Stimulated activated CD8-positive, alpha-beta memory T cell treated with anti-CD3 and anti-CD28 coated beads, Interleukin-2, amount 100 ng/mL, for 48 hours (primary cell): ENCODE data around the gene WIPF3.

ENCODE experiments used
- DNase-seq, 2 donors: peaks; one replicate each; pipeline ENCODE4 v3.0.0-alpha.2; 2020; ENCODE audit warnings: low read depth in 2 of 2

Gene WIPF3

DNA sequence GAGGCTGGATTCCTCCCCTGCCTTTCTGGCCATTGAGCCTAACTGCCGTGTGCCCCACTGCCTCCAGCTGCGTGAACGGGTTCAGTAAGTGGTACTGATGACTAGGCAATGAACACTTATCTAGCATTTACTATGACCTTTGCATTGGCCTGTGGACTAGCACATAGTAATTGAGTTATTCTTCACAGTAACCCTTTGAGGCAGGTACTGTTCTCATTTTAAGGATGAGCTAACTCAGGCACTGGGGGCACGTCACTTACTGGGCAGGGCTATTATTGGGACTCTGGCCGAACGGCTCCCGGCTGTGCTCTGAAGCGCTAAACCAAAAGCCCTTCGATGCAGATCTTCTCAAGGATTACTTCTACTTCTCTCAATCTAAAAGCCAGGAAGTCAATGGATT is 38.3 kb downstream of the WIPF3 start:
- no peak for DNase-seq

DNA sequence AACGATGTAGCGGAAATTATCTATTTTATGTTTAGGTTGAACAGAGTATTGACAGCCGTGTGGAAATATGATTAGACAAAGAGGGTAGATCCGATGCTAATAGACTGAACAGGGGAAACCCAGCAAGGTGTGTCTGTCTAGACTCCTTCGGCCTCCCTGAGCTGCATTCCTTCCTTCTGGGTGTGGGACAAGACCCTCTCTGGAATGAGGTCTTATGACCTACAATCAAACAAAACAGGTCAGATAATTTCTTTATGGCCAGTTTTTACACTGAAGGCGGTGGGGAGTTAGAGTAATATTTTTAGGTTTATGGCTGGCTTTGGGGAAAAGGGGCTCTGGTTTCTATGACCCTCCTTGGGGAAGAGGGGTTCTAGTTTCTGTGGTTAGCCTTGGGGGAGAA is 41.2 kb downstream of the WIPF3 start:
- no peak for DNase-seq

DNA sequence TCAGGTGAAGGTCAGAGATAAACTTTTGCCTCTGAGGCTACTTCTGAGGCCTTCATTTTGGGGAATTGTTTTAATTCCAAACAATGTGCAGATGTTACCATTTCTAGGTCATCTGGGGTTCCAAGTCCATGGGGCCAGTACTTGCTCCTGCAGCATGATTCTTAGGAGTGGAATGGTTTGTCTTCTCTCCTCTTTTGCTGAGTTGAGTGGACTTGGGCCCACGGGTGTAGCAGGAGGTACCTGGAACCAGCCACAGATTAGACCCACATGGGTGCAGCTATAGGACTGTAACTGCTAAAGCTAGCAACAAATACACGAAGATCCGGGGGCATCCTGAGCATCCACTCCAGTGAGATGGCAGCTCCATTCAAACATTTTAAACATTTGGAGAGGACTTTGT is 41.6 kb downstream of the WIPF3 start:
- no peak for DNase-seq

GRCh38 chr7:29848941-29849340 is 42.6 kb downstream of the WIPF3 start:
- DNase-seq: no peak

DNA sequence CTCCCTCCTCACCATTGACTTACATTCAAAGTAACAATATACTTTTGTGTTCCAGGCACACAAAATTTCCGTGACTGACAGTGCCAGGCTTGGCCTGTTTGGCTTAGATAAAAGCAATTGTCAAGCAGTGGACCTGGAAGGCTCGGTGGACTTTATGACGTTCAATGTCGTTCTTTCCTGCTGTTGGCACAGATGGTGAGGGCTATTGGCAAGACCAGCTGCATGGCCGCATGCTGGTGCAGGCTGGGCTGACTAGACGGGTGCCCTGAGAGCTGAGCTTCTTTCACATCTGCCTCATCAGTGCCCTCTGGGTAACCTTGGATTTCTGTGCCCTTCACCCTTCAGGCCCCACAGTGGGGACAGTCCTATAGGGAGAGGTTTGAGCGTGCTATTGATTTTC is 45.2 kb downstream of the WIPF3 start:
- DNase-seq: no peak

DNA sequence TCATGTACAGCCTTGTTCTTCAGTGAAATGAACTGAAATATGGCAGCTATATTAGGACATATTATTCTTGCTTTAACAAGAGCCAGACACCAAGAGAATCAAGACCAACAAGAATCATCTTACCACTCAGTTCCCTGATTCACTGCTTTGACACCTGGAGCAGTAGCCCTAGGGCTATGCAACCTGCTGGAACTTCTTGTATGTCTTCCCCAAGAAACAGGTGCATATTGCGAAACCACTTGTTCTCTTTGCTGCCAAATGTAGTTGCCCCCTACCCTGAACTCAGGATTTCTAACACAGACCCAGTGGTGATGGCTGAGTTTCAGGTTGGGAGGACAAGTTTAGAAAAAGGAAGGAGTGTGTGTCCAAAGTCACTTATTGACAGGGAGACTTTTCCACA is 46.1 kb downstream of the WIPF3 start:
- no peak for DNase-seq

GRCh38 chr7:29853072-29853471 is 46.8 kb downstream of the WIPF3 start:
- DNase-seq: no peak

DNA sequence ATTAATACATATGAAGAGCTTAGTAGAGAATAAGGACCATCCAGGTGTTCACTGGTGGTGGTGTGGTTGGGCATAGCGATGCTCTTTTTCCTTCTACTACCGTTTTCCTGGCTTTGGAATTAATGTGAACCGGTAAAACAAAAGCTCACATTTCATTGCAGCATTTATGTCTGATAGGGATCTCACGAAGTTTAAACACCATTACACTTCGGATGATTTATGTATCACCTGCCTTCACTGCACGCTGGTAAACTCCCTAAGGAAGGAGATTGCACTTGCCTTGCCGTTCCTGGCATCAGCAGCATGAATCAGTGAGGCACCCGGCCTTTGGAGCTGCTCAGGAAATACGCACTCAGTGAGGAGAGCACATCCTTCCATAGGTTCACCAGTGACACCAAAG is 47.5 kb downstream of the WIPF3 start:
- no peak for DNase-seq

DNA sequence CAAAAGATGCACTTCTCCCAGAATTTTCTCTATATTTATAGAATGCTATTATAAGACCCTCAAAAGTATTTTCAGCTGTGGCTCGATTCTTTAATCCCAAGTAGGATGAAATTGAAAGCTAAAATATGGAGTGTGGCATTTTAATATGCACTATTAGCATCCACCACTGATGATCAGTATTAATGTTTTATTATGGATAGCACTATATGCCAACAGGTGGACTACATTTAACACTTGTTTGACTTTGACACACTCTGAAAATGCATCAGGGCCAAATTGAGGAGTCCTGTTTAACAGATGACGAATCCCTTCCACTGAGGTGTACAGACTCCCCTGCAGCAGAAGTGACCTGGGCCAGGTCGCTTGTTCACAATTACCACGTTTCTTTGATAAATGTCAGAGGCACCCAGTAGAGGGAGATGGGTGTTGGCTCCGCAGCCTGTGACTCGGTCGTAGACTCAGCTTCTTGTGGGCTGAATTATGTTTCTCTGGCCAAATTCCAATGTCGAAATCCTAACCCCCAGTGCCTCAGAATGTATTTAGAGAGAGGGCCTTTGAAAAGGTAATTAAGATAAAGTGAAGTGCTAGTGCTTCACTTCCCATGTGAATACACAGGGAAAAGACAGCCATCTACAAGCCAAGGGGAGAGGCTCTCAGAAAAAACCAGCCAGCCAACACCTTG is 48.1 kb downstream of the WIPF3 start:
- DNase-seq: no peak

DNA sequence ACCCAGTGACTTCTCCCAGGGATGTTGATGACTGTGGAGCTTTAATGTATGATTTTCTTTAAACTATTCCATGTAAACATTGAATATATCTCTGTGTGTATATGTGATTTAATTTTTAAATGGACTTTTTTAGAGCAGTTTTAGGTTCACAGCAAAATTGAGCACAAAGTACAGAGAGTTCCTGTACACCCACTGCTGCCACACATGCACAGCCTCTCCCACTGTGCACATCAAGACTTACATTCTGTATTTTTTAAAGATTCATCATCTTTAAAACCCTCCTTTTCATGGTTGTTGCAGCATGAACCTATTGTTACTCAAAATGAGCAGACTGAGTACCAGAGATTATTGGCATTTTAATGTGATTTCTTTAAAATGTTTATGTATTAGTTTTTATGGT is 51.3 kb downstream of the WIPF3 start:
- DNase-seq: no peak

DNA sequence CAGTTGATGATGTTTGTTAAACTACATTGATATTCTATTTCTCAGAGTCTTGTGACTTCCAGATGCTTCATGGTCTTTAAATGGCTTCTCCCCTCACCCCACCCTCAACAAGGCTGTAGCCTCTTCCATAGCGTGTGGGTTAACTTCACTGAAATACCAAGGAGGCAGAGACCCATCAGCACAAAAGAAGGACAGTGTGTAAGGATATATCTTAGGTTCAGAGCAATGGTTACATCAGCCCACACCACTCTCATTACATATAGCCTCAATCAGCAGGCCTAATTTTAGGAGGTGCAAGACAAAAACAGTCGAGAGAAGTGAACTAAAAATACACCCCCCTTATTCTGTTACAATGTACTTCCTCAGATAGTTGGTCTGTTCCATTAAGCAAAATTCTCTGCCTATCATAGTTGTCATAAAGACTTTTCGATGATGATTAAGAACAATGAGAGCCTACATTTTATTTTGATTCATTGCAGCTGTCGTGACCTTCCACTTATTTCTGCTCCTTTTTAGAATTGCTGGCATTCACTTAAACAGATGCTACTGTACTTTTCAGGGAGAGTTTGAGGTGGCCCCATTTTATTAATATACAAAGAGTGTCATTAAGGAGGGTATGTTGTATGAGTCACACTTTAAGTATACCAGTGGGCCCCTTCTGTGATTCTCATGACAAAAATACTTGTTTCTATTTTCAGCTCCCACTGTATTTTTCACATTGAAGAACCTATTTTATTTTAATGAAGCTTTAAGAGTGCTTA is 52.1 kb downstream of the WIPF3 start:
- DNase-seq: no peak

DNA sequence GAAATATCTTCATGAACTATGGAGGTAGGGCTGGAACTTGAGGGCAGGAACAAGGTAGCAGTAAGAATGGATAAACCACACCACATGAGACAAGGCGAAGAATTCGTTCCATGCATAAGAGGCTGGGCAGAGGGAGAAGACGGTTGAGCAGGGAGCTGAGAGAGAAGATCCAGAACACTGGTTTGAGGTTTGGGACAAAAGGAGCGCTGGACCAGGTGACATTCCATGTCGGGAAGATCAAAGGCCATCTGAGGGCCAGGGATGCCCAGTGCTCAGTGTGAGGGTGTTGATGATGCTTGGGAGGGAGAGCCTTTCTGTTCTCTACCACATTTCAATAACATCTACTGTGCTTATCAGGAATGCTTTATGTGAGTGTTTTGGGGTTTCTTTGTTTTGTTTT is 52.8 kb downstream of the WIPF3 start:
- no peak for DNase-seq

- DNase-seq: no peak
These were observed 53.3 kb downstream of the WIPF3 start for GRCh38 chr7:29859524-29860185.

DNA sequence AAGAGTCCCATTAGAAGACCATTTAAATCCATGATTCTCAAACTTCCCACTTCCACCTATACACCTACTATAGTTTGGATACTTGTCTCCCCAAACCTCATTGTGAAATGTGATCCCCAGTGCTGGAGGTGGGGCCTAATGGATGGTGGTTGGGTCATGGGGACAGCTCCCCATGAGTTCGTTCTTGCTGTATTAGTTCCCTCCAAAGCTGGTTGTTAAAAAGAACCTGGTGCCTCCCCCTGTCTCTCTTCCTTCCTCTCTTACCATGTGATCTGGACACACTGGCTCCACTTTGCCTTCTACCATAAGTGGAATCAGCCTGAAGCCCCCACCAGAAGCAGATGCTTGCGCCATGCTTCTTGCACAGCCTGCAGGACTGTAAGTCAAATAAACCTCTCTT is 53.9 kb downstream of the WIPF3 start:
- DNase-seq: no peak

DNA sequence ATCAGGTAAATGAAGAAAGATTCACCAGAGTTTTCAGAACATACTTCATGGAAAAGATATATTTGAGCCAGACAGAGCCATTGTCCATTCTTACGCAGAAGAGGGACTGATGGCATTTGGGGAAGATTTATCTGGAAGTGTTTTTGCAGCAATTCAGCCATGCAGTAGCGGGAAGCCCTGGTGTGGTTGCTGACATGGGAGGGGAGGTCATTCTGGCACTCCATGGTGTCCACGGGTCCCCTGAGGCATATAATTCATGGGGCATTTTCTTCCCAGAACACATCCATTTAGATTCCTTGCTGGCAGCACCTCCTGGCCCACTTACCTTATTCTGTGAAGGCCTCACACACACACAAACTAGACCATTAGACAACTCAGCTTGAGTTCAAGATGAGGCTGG is 55.6 kb downstream of the WIPF3 start:
- no peak for DNase-seq

DNA sequence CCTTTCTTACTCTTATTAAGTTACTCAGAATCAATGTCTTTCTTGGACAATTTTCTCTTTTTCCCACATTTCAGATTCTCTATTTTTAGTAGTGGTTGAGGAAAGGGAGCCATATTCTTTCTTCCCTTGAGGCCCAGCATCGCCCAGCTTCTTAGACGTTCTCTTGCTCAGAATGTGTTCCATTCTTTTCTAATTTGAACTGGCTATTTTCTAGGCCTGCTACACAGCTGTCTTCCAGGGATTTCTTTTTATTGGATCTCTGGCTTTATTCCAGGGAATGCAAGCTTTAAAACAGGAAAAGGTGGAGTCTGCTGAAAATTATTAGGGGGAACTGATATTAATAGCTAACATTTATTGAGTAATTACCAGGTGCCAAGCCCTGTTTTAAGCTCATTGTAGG is 58.3 kb downstream of the WIPF3 start:
- no peak for DNase-seq

GRCh38 chr7:29865526-29865925 is 59.2 kb downstream of the WIPF3 start:
- no peak for DNase-seq

DNA sequence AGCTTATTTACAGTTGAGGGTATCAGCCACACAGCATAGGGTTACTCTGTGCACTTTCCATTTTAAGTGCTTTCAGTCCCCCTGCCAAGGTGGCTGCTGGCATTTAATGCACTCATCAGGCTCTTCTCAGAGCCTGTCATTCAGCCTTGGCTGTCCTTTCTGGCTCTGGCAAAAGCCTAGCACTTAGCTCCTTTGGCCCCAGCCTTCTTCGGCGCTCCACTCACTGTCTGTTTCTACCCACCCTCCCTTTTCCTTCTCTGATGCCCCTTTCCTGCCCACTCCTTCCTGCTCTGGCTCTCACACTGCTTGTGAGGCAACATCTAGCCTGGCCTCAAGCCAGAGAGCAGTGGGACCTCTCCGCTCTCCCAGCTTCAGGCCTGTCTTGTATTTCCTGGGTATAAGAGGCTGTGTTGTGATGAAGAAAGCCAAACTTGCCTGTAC is 60.2 kb downstream of the WIPF3 start:
- DNase-seq: no peak

GRCh38 chr7:29871787-29872398 is 65.6 kb downstream of the WIPF3 start:
- DNase-seq: no peak

DNA sequence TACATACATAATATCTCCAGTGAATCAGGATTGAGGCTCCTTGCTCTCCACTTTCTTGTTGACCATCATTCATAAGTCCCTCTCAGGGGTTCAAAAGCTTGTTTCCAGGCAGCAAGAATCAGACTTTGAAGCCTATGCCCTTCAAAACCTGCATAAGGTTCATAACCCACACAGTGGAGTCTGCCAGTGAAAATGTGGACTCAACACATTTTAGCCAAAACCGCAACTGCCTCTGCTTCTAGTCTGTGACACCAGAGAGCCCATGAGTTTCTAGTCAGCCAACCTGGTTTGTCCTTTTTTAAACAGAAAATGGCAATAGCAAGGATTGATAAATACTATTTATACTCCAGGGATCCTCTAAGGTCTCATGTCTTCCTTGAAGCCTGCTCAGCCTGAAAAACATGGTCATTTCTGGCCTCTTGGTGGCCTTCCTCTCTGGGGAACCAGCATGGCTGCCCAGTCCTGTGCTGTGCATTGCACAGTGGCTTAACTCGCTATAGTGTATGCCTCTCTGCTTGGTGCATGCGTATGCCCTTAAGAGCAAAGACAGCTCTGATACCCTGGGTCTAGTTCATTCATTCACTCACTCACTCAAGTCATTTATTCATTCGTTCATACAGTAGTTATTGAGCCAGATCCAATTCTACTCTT is 67.5 kb downstream of the WIPF3 start:
- no peak for DNase-seq

- DNase-seq: no peak
These were observed 69.4 kb downstream of the WIPF3 start for GRCh38 chr7:29875741-29876140.

DNA sequence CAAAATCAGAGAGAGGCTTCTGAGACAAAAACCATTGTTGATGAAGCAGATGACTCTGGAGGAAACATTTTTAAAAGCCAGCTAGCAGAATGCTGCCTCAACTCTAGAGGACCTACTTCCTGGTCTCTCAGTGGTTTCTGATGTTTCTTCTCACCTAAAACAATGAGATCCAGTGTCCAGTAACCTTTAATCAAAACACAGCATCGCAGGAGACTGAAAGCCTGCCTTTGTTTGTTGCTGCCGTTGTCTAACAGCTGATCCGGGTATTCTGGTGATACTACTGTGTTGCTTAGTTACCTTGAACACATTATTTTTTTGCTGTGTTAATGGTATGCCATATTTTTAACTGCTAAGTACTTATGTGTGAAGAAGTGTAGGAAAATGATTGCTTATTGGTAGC is 70.9 kb downstream of the WIPF3 start:
- no peak for DNase-seq
